RPMI7951 (cell line): Measurements from ENCODE around the gene PDIA3. TPM values are rescaled to one million over a fixed set of nuclear protein-coding genes. Genes with fewer than 3 reads are reported as not detected.
"Not testable (repeated sequence)": the region's sequence is repeated elsewhere in the genome, so short reads cannot be mapped to it uniquely, and the experiment has no call there.

Experiments
- DNase-seq: peaks from one replicate; pipeline ENCODE4 v3.0.0-alpha.2; 2012; ENCODE audit warnings: low read depth
- total RNA-seq: library from RNA; depleted of rRNA; stranded (reverse); fragments of >200 nt; shearing (Covaris generic); gene quantifications from 2 replicates; pipeline ENCODE4 v1.2.3, GENCODE V29; 2014

Gene PDIA3
- total RNA-seq, 1 experiment from 2014 or later = 323 TPM

GRCh38 chr15:43776718-43777266 lies 30.6 kb downstream of the PDIA3 start, which contains the start of gene ELL3:
Gene ELL3 (minus strand): TSS chr15:43776966. CDS start chr15:43776901, 65 bp downstream.
- peak; percentile 82 for DNase-seq

DNA sequence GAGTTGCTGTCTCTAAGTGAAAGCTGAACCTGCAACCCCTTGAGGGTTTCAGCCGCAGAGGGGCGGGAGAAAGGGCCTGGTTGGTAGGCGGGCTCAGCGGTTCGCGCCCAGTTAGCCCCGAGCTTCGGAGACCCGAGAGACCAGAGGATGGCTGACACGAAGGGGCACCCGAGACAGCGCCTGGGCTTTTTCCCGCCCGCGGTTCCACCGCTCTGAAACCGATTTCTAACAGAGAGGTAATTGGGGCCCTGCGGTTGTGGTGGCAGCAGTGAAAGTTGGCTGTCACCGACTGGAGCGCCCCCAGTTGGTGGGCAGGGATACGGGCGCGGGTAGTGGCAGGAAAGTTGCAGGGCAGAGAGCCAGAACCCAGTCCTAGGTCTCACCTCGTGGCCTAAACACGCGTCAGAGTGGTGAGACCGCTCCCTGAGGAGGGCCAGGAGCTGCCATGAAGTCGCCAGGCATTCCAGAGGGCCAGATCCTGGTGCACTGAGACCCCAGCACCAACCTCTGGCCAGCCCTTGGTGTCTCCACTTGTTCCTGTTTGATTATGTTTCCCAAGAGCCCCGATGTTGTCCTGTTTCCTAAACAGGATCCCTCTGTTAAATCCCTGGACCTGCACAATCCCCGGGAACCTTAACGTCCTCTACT lies 31.2 kb downstream of the PDIA3 start:
- DNase-seq = peak; percentile 81

- DNase-seq = no peak
Observed at GRCh38 chr15:43779016-43779415, 32.8 kb downstream of the PDIA3 start.

GRCh38 chr15:43789409-43789808 lies 43.2 kb downstream of the PDIA3 start:
- DNase-seq = no peak

- DNase-seq = peak; percentile 99
Observed at GRCh38 chr15:43791993-43792760, 45.9 kb downstream of the PDIA3 start, which contains the start of gene SERF2. Gene SERF2 (plus strand): TSS chr15:43792320. CDS start chr15:43792377, 57 bp downstream.

GRCh38 chr15:43792761-43793476 lies 46.7 kb downstream of the PDIA3 start:
- peak; percentile 31 for DNase-seq

DNA sequence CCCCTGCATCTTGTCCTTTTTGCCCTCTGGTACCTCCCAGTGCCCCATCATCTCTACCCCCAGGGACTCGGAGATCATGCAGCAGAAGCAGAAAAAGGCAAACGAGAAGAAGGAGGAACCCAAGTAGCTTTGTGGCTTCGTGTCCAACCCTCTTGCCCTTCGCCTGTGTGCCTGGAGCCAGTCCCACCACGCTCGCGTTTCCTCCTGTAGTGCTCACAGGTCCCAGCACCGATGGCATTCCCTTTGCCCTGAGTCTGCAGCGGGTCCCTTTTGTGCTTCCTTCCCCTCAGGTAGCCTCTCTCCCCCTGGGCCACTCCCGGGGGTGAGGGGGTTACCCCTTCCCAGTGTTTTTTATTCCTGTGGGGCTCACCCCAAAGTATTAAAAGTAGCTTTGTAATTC lies 47.4 kb downstream of the PDIA3 start:
- no peak for DNase-seq

- DNase-seq = no peak
Observed at GRCh38 chr15:43794269-43795037, 48.2 kb downstream of the PDIA3 start.

DNA sequence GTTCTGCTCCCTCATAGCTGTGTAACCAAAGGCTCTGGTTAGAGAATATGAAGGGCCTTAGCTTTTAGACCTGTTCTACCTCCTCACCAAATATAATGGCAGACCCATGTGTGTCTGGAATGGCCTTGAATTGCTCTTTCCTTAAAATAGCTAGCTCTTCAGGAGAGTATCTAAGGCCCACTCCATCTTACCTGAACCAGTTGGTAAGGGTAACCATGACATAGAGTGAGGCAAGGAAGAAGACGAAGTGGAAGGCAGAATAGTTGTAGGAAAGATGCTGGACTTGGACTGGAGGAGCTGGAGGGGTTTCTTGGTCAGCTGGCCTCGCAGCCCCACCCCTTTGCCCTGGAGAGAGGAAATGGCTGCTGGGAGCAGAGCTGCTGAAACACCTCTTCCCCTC lies 49.0 kb downstream of the PDIA3 start:
- no peak for DNase-seq

GRCh38 chr15:43795997-43796396 lies 49.8 kb downstream of the PDIA3 start:
- DNase-seq = no peak

- DNase-seq = no peak
Observed at GRCh38 chr15:43796566-43796965, 50.3 kb downstream of the PDIA3 start.

GRCh38 chr15:43799209-43799944 lies 53.1 kb downstream of the PDIA3 start:
- DNase-seq = no peak

DNA sequence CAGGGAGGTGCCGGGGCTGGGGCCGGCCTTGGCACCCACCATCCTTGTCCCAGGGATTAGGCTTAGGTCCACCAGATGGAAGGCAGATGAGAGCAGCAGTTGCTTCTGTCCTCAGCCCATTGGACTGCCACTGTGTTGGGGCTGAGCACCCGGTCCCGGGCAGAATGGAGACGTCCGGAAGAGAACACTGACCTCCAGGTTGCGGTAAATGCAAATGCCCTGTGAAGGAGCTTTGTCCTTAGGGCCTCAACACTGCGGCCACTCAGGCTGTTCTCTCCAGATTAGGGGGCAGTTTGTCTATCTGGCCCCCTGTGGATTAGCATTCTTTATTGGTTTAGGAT lies 53.7 kb downstream of the PDIA3 start, which contains the start of gene SERINC4:
TSS of gene SERINC4 (minus strand) at position 276 of the 341 bp plus-strand sequence. CDS start at position 42, 234 bp downstream.
- no peak for DNase-seq

- DNase-seq = peak; percentile 88
Observed at GRCh38 chr15:43800286-43801141, 54.3 kb downstream of the PDIA3 start, which contains the start of gene HYPK. Gene HYPK (plus strand): TSS chr15:43800599. CDS start chr15:43800623, 24 bp downstream.

DNA sequence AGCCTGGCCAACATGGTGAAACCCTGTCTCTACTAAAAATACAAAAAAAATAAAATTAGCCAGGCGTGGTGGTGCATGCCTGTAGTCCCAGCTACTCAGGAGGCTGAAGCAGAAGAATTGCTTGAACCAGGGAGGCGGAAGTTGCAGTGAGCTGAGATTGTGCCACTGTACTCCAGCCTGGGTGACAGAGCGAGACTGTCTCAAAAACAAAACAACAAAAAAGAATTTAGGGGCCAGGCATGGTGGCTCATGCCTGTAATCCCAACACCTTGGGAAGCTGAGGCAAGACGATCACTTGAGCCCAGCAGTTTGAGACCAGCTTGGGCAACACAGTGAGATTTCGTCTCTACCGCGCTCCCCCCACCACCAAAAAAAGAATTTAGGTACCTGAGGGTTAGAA lies 56.4 kb downstream of the PDIA3 start:
- not testable (repeated sequence) for DNase-seq

DNA sequence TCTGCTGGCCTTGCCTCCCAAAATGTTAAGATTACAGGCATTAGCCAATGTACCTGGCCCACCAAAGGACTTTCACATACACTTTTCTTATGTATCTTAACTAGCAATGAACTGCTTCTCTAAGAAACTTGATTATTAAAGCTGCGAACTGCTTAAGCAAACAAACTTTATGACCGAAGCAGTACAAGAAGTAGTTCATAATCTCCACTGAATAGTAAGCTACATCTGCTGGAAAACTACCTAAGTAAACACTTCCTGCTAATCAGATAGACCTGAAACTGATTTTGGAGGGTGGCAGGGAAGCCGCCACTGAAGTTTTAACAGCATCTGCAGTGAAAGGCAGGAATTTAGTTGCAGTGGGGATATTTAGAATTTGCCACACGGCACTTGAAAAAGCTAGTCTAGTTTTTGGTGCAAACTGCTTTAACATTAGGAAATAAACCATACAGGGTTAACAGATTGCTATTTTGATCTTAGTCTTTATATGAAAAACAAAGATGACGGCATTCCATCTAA lies 62.3 kb downstream of the PDIA3 start:
- no peak for DNase-seq

- DNase-seq = no peak
Observed at GRCh38 chr15:43808960-43809678, 62.9 kb downstream of the PDIA3 start.

DNA sequence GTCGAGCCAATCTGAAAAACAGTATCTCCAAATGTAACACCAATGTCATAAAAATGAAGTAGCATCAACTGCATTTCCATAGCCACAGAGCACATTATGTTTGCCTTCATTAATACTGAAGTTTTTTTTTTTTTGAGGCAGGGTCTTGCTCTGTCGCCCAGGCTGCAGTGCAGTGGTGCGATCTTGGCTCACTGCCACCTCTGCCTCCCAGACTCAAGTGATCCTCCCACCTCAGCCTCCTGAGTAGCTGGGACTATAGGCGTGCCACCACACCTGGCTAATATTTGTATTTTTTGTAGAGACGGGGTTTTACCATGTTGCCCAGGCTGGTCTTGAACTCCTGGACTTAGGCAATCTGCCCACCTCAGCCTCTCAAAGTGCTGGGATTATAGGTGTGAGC lies 68.8 kb downstream of the PDIA3 start:
- DNase-seq = not testable (repeated sequence)

DNA sequence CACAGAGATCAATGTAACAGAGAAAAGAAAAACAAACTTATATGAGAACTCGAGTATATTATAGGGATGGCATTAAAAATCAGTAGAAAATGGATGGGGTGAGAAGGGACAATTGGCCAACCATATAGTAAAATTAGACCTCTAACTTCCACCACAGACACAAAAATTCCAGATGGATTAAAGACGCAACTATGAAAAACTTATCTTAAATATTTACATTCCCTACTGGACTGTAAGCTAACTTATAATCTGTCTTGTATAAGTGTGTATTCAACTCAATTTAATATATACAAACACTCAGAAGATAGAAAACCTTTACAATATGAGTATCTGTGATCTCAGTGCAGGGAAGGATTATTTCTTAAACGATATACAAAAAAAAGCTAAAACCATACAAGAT lies 75.3 kb downstream of the PDIA3 start:
- DNase-seq = no peak
